Inflammatory macrophage (primary cell): ENCODE results near the gene SLC6A5.

ENCODE experiments used
- DNase-seq, 2 donors: peaks; one replicate each; pipeline ENCODE4 v3.0.0-alpha.2; 2020 to 2022

SLC6A5 gene

GRCh38 chr11:20621679-20622078, 22.3 kb downstream of the SLC6A5 start:
- DNase-seq, result no peak

GRCh38 chr11:20623252-20623651, 23.8 kb downstream of the SLC6A5 start:
- DNase-seq, result no peak

- DNase-seq, result no peak
Measured at GRCh38 chr11:20626279-20626678, 26.9 kb downstream of the SLC6A5 start.

- no peak for DNase-seq
Measured at GRCh38 chr11:20627026-20627425, 27.6 kb downstream of the SLC6A5 start.

- no peak for DNase-seq
Measured at GRCh38 chr11:20627701-20628100, 28.3 kb downstream of the SLC6A5 start.

- no peak for DNase-seq
Measured at GRCh38 chr11:20631519-20632168, 32.2 kb downstream of the SLC6A5 start.

- no peak for DNase-seq
Measured at GRCh38 chr11:20632169-20632532, 32.7 kb downstream of the SLC6A5 start.

GRCh38 chr11:20634044-20634443, 34.6 kb downstream of the SLC6A5 start:
- no peak for DNase-seq

GRCh38 chr11:20634781-20635180, 35.4 kb downstream of the SLC6A5 start:
- no peak for DNase-seq

- DNase-seq, result no peak
Measured at GRCh38 chr11:20638074-20638473, 38.7 kb downstream of the SLC6A5 start.

- DNase-seq, result no peak
Measured at GRCh38 chr11:20639688-20640087, 40.3 kb downstream of the SLC6A5 start.

- DNase-seq, result no peak
Measured at GRCh38 chr11:20640401-20640800, 41.0 kb downstream of the SLC6A5 start.

- DNase-seq, result no peak
Measured at GRCh38 chr11:20644360-20644759, 45.0 kb downstream of the SLC6A5 start.

GRCh38 chr11:20647976-20648565, 48.7 kb downstream of the SLC6A5 start:
- DNase-seq, result peak; percentile 42 to 49

- no peak for DNase-seq
Measured at GRCh38 chr11:20652150-20652806, 52.9 kb downstream of the SLC6A5 start.

GRCh38 chr11:20654038-20654437, 54.6 kb downstream of the SLC6A5 start:
- DNase-seq, result no peak

- DNase-seq, result no peak
Measured at GRCh38 chr11:20656901-20657300, 57.5 kb downstream of the SLC6A5 start.

- no peak for DNase-seq
Measured at GRCh38 chr11:20658135-20658534, 58.7 kb downstream of the SLC6A5 start.

GRCh38 chr11:20661445-20661844, 62.0 kb downstream of the SLC6A5 start:
- no peak for DNase-seq

GRCh38 chr11:20661850-20662249, 62.4 kb downstream of the SLC6A5 start:
- DNase-seq, result no peak

GRCh38 chr11:20668131-20668809, 68.9 kb downstream of the SLC6A5 start:
- no peak for DNase-seq

- no peak for DNase-seq
Measured at GRCh38 chr11:20668844-20669819, 69.7 kb downstream of the SLC6A5 start, which contains the start of gene NELL1. Gene NELL1, plus strand, starts transcription at chr11:20669586.
